ENCODE data around the gene RAD51B. TPM values are rescaled to one million over a fixed set of nuclear protein-coding genes. Genes with fewer than 3 reads are reported as not detected.

Gene RAD51B
- total and polyA plus RNA-seq, 2 of the 13 experiments (the other 11 are each of a cell fraction or from before 2014, with no cell fraction given) = 7.0 to 9.5 TPM

- TF ChIP-seq PRDM15 (CRISPR knock-in tag; IDR thresholded peaks at IDR 0.05) = no peak
- TF ChIP-seq RXRA (CRISPR knock-in tag; IDR thresholded peaks at IDR 0.05) = no peak
- TF ChIP-seq FOXC1 (CRISPR knock-in tag; IDR thresholded peaks at IDR 0.05; ENCODE audit: borderline replicate concordance) = no peak
- no peak for TF ChIP-seq DPF2 (CRISPR knock-in tag; IDR thresholded peaks at IDR 0.05; ENCODE audit: borderline replicate concordance, low read depth)
- TF ChIP-seq ZNF296 (CRISPR knock-in tag; conservative IDR thresholded peaks at IDR 0.05) = no peak
- no peak for TF ChIP-seq BCL3 (CRISPR knock-in tag; IDR thresholded peaks at IDR 0.05)
- TF ChIP-seq ZNF749 (CRISPR knock-in tag; IDR thresholded peaks at IDR 0.05; ENCODE audit: borderline replicate concordance) = no peak
- TF ChIP-seq PRDM4 (CRISPR knock-in tag; IDR thresholded peaks at IDR 0.05; ENCODE audit: borderline replicate concordance) = no peak
Measured at GRCh38 chr14:68658029-68658509, 838.5 kb downstream of the RAD51B start (continued).

All from HepG2 (cell line).